K562 (cell line): ENCODE results near the gene CAMK2N1. TPM values are rescaled to one million over a fixed set of nuclear protein-coding genes. Genes with fewer than 3 reads are reported as not detected.

Experiments used
- ARID2 ChIP-seq: fragments of 450-650 bp; IDR thresholded peaks from 2 replicates; pipeline ENCODE4 v1.6.1; 2017; ENCODE audit warnings: antibody characterized with exemption, mild to moderate bottlenecking
- HDAC6 ChIP-seq: IDR thresholded peaks from 2 replicates; pipeline ENCODE4 v1.6.1; 2012; ENCODE audit warnings: low read depth, mild to moderate bottlenecking, control low read depth, inconsistent platforms, low read length, moderate library complexity
- KAT7 ChIP-seq: sonication (generic); formaldehyde crosslinking; IDR thresholded peaks from 2 replicates; pipeline ENCODE4 v1.8.0; 2022; ENCODE audit warnings: missing genetic modification reagents, mild to moderate bottlenecking, borderline replicate concordance
- L3MBTL2 ChIP-seq: fragments of 450-650 bp; IDR thresholded peaks from 2 replicates; pipeline ENCODE4 v1.6.1; 2016; ENCODE audit warnings: mild to moderate bottlenecking, moderate library complexity
- MYBL2 ChIP-seq, 2 experiments: fragments of 450-650 bp in 1 of 2; sonication (generic) in 1 of 2; formaldehyde crosslinking in 1 of 2; IDR thresholded peaks; 2 replicates each; pipeline versions ENCODE4 v1.6.1 to v1.8.1; 2017 to 2022; ENCODE audit warnings: borderline replicate concordance in 1 of 2, inconsistent platforms in 1 of 2, low read depth in 1 of 2, mild to moderate bottlenecking in 1 of 2, missing genetic modification reagents in 1 of 2, moderate library complexity in 1 of 2
- POLR3A ChIP-seq: IDR thresholded peaks from 2 replicates; pipeline ENCODE4 v1.6.1; 2011; ENCODE audit warnings: borderline replicate concordance, mild to moderate bottlenecking, moderate library complexity; ENCODE audit not compliant: insufficient read length, insufficient read depth; ENCODE audit errors: extremely low read depth
- TBL1XR1 ChIP-seq, 2 experiments: IDR thresholded peaks; 2 replicates each; pipeline ENCODE4 v1.6.1; 2012; ENCODE audit warnings: improper control_type of control experiment in 2 of 2, low read length in 2 of 2, mild to moderate bottlenecking in 1 of 2
- polyA plus RNA-seq, 8 experiments: library from polyadenylated mRNA; depleted of rRNA in 4 of 8; stranded (reverse) in 5 of 8; unstranded in 3 of 8; fragments of >200 nt; fragmentation: Nextera tagmentation in 2 of 8; fragmentation: Illumina TruSeq in 1 of 8; extraction: Ambion mirVana in 2 of 8; extraction: Trizol in 1 of 8; gene quantifications; 2 replicates each; pipeline versions ENCODE4 v1.2.1 to v1.2.3, GENCODE V29; 2011 to 2014; ENCODE audit warnings: inconsistent platforms in 1 of 8, missing spikeins in 1 of 8
- total RNA-seq, 7 experiments: library from RNA; depleted of rRNA in 6 of 7; stranded (reverse); fragments of >200 nt in 6 of 7; fragmentation: Illumina TruSeq in 2 of 7; extraction: Trizol in 2 of 7; gene quantifications; 2 replicates each; pipeline versions ENCODE4 v1.2.1 to v1.2.3, GENCODE V29; 2011 to 2021; ENCODE audit warnings: low replicate concordance in 1 of 7
- TF ChIP-seq, protein P1 (sequence below): sonication (generic); formaldehyde crosslinking; IDR thresholded peaks from 2 replicates; pipeline ENCODE4 v1.8.0; 2022; ENCODE audit warnings: missing genetic modification reagents, mild to moderate bottlenecking, borderline replicate concordance
- TF ChIP-seq, protein P2 (sequence below): sonication (generic); formaldehyde crosslinking; IDR thresholded peaks from 2 replicates; pipeline ENCODE4 v1.8.0; 2022; ENCODE audit warnings: mild to moderate bottlenecking, missing genetic modification reagents
- TF ChIP-seq, protein P3 (sequence below): fragments of 450-650 bp; formaldehyde crosslinking; IDR thresholded peaks from 2 replicates; pipeline ENCODE4 v1.4.0; 2020; ENCODE audit warnings: mild to moderate bottlenecking, mixed read lengths

The CAMK2N1 gene
- total and polyA plus RNA-seq, 9 of the 15 experiments (the other 6 are each of a cell fraction or from before 2014, with no cell fraction given): 0.09 to 1.4 (median 0.34) TPM

DNA sequence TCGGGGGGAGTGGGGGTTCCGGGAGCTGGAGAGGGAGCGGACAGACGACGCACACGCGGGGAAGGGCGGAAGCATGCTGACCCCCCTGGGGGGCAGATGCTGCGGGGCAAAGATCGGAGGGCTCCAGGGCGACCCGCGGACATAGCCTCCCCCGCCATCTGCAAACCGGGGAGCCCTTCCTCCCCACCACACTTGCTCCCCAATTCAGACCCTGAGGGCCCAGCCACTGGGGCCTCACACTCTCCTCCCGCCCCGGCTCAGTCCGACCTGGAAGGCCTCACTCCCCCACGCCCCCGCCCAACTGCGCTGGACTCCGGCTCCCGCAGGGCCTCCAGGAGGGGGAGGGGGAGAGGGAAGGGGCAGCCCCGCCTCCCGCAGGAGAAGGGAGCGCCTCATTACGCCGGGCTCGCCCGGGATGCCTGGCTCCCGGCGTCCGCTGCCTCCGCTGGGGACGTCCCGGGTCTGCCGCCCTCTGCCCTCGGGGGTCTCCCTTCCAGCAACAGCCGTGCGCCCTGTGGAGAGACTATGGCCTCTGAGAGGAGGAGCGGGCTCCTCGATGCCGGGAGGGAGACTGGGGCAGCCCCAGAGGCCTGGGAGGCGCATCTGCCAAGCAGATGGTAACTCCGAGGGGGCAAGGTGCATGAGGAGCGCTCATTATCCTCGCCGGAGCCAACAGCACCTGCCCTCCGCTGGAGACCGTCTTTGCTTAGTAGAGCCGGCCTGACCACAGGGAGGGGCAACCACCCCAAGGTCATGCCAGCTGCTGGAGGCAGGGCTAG is 636 bp upstream of the CAMK2N1 start (continued):
- TF ChIP-seq ARID2: no peak
- TF ChIP-seq L3MBTL2: peak; percentile 71
- TF ChIP-seq, protein P1, sequence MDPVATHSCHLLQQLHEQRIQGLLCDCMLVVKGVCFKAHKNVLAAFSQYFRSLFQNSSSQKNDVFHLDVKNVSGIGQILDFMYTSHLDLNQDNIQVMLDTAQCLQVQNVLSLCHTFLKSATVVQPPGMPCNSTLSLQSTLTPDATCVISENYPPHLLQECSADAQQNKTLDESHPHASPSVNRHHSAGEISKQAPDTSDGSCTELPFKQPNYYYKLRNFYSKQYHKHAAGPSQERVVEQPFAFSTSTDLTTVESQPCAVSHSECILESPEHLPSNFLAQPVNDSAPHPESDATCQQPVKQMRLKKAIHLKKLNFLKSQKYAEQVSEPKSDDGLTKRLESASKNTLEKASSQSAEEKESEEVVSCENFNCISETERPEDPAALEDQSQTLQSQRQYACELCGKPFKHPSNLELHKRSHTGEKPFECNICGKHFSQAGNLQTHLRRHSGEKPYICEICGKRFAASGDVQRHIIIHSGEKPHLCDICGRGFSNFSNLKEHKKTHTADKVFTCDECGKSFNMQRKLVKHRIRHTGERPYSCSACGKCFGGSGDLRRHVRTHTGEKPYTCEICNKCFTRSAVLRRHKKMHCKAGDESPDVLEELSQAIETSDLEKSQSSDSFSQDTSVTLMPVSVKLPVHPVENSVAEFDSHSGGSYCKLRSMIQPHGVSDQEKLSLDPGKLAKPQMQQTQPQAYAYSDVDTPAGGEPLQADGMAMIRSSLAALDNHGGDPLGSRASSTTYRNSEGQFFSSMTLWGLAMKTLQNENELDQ (CRISPR knock-in tag): no peak
- TF ChIP-seq, protein P2, sequence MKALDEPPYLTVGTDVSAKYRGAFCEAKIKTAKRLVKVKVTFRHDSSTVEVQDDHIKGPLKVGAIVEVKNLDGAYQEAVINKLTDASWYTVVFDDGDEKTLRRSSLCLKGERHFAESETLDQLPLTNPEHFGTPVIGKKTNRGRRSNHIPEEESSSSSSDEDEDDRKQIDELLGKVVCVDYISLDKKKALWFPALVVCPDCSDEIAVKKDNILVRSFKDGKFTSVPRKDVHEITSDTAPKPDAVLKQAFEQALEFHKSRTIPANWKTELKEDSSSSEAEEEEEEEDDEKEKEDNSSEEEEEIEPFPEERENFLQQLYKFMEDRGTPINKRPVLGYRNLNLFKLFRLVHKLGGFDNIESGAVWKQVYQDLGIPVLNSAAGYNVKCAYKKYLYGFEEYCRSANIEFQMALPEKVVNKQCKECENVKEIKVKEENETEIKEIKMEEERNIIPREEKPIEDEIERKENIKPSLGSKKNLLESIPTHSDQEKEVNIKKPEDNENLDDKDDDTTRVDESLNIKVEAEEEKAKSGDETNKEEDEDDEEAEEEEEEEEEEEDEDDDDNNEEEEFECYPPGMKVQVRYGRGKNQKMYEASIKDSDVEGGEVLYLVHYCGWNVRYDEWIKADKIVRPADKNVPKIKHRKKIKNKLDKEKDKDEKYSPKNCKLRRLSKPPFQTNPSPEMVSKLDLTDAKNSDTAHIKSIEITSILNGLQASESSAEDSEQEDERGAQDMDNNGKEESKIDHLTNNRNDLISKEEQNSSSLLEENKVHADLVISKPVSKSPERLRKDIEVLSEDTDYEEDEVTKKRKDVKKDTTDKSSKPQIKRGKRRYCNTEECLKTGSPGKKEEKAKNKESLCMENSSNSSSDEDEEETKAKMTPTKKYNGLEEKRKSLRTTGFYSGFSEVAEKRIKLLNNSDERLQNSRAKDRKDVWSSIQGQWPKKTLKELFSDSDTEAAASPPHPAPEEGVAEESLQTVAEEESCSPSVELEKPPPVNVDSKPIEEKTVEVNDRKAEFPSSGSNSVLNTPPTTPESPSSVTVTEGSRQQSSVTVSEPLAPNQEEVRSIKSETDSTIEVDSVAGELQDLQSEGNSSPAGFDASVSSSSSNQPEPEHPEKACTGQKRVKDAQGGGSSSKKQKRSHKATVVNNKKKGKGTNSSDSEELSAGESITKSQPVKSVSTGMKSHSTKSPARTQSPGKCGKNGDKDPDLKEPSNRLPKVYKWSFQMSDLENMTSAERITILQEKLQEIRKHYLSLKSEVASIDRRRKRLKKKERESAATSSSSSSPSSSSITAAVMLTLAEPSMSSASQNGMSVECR (CRISPR knock-in tag): no peak
- TF ChIP-seq, protein P3, sequence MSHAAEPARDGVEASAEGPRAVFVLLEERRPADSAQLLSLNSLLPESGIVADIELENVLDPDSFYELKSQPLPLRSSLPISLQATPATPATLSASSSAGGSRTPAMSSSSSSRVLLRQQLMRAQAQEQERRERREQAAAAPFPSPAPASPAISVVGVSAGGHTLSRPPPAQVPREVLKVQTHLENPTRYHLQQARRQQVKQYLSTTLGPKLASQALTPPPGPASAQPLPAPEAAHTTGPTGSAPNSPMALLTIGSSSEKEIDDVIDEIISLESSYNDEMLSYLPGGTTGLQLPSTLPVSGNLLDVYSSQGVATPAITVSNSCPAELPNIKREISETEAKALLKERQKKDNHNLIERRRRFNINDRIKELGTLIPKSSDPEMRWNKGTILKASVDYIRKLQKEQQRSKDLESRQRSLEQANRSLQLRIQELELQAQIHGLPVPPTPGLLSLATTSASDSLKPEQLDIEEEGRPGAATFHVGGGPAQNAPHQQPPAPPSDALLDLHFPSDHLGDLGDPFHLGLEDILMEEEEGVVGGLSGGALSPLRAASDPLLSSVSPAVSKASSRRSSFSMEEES (CRISPR knock-in tag): no peak
- no peak for TF ChIP-seq HDAC6
- no peak for TF ChIP-seq KAT7 (CRISPR knock-in tag)
- no peak for TF ChIP-seq POLR3A
- no peak for TF ChIP-seq MYBL2 (IDR thresholded peaks at IDR 0.05; ENCODE audit: low read depth)
- TF ChIP-seq MYBL2 (CRISPR knock-in tag; IDR thresholded peaks at IDR 0.05; ENCODE audit: borderline replicate concordance): no peak
- TF ChIP-seq TBL1XR1 (IDR thresholded peaks at IDR 0.05; ENCODE audit: low read length in 2 of 2): no peak
